NCI-H82 treated with DMSO at 0.1 percent for 48 hours (cell line): ENCODE measurements around the gene CHST8.

Source experiments
- DNase-seq: peaks from one replicate; lab custom pipeline; 2025; ENCODE audit not compliant: unreplicated experiment; lab: John Stamatoyannopoulos, UW

The CHST8 gene

GRCh38 chr19:33713194-33713593 is 91.4 kb downstream of the CHST8 start:
- no peak for DNase-seq

GRCh38 chr19:33714149-33714548 is 92.4 kb downstream of the CHST8 start:
- no peak for DNase-seq

- no peak for DNase-seq
These were observed 93.7 kb downstream of the CHST8 start for GRCh38 chr19:33715462-33715861.

- no peak for DNase-seq
These were observed 96.1 kb downstream of the CHST8 start for GRCh38 chr19:33717878-33718277.

GRCh38 chr19:33718651-33719254 is 97.0 kb downstream of the CHST8 start:
- no peak for DNase-seq

- DNase-seq = no peak
These were observed 97.8 kb downstream of the CHST8 start for GRCh38 chr19:33719366-33720154.

GRCh38 chr19:33720155-33720493 is 98.4 kb downstream of the CHST8 start:
- DNase-seq = no peak

- DNase-seq = no peak
These were observed 99.2 kb downstream of the CHST8 start for GRCh38 chr19:33720691-33721682.

GRCh38 chr19:33721735-33722297 is 100.1 kb downstream of the CHST8 start:
- no peak for DNase-seq

- DNase-seq = no peak
These were observed 100.9 kb downstream of the CHST8 start for GRCh38 chr19:33722456-33723239.

- DNase-seq = no peak
These were observed 101.8 kb downstream of the CHST8 start for GRCh38 chr19:33723512-33723911.

GRCh38 chr19:33724021-33724720 is 102.4 kb downstream of the CHST8 start:
- no peak for DNase-seq

- no peak for DNase-seq
These were observed 102.9 kb downstream of the CHST8 start for GRCh38 chr19:33724721-33725060.

- no peak for DNase-seq
These were observed 103.8 kb downstream of the CHST8 start for GRCh38 chr19:33725567-33725966.

- no peak for DNase-seq
These were observed 105.0 kb downstream of the CHST8 start for GRCh38 chr19:33726756-33727155.

GRCh38 chr19:33727331-33727998 is 105.7 kb downstream of the CHST8 start:
- DNase-seq = no peak

GRCh38 chr19:33728141-33728540 is 106.4 kb downstream of the CHST8 start:
- DNase-seq = no peak

GRCh38 chr19:33730858-33731607 is 109.3 kb downstream of the CHST8 start:
- no peak for DNase-seq

GRCh38 chr19:33731881-33732280 is 110.1 kb downstream of the CHST8 start:
- no peak for DNase-seq
